SK-N-SH (cell line): ENCODE results near the gene RAF1.

Experiments
- CHD2 ChIP-seq: fragments of 150-350 bp; IDR thresholded peaks from 2 replicates; pipeline ENCODE4 v1.6.1; 2018; ENCODE audit warnings: low read length; ENCODE audit not compliant: partially characterized antibody
- CTCF ChIP-seq: fragments of 200-600 bp; sonication (generic); IDR thresholded peaks from 2 replicates; pipeline ENCODE4 v1.6.1; 2017; ENCODE audit warnings: antibody characterized with exemption, mild to moderate bottlenecking, moderate library complexity
- FOXM1 ChIP-seq: IDR thresholded peaks from 2 replicates; pipeline ENCODE4 v1.4.0; 2012; ENCODE audit warnings: low read depth, mild to moderate bottlenecking
- GABPA ChIP-seq: IDR thresholded peaks from 2 replicates; pipeline ENCODE4 v1.4.0; 2012; ENCODE audit warnings: low read depth, mild to moderate bottlenecking
- GATA2 ChIP-seq: sonication (generic); formaldehyde crosslinking; IDR thresholded peaks from 2 replicates; pipeline ENCODE4 v1.5.0; 2020; ENCODE audit warnings: mild to moderate bottlenecking, missing genetic modification reagents
- MAX ChIP-seq: IDR thresholded peaks from 2 replicates; pipeline ENCODE4 v1.4.0; 2012; ENCODE audit warnings: low read depth
- MXI1 ChIP-seq: IDR thresholded peaks from 2 replicates; pipeline ENCODE4 v1.6.1; 2012; ENCODE audit warnings: mild to moderate bottlenecking, low read depth, low read length, improper control_type of control experiment
- NFIC ChIP-seq: IDR thresholded peaks from 2 replicates; pipeline ENCODE4 v1.4.0; 2012; ENCODE audit warnings: borderline replicate concordance
- NRF1 ChIP-seq: IDR thresholded peaks from 2 replicates; pipeline ENCODE4 v1.6.1; 2012; ENCODE audit warnings: low read depth, mild to moderate bottlenecking, low read length
- POLR2AphosphoS5 ChIP-seq: IDR thresholded peaks from 2 replicates; pipeline ENCODE4 v1.6.1; 2012; ENCODE audit warnings: low read depth, low read length
- SMC3 ChIP-seq: IDR thresholded peaks from 2 replicates; pipeline ENCODE4 v1.6.1; 2012; ENCODE audit warnings: low read depth, low read length, improper control_type of control experiment
- TAF1 ChIP-seq: IDR thresholded peaks from 2 replicates; pipeline ENCODE4 v1.6.1; 2012; ENCODE audit warnings: low read depth, mild to moderate bottlenecking, low read length, moderate library complexity, borderline replicate concordance
- USF2 ChIP-seq: fragments of 150-350 bp; IDR thresholded peaks from 2 replicates; pipeline ENCODE4 v1.6.1; 2017; ENCODE audit warnings: antibody characterized with exemption, low read length, low read depth, borderline replicate concordance
- YY1 ChIP-seq: IDR thresholded peaks from 2 replicates; pipeline ENCODE4 v1.4.0; 2012; ENCODE audit warnings: low read depth, mild to moderate bottlenecking

GRCh38 chr3:12655701-12656100 is 8.2 kb downstream of the RAF1 start:
- TF ChIP-seq CTCF (no peak), NRF1 (no peak), POLR2AphosphoS5 (no peak), USF2 (no peak), YY1 (no peak), GATA2 (CRISPR knock-in tag) (no peak), NFIC (no peak), MXI1 (no peak), MAX (no peak), FOXM1 (no peak), GABPA (no peak), CHD2 (no peak), SMC3 (no peak), TAF1 (no peak)
